ENCODE data around the gene F8A2. TPM values are rescaled to one million over a fixed set of nuclear protein-coding genes. Genes with fewer than 3 reads are reported as not detected.
"Not testable (repeated sequence)": the region's sequence is repeated elsewhere in the genome, so short reads cannot be mapped to it uniquely, and the experiment has no call there.

The F8A2 gene
- not detected for total RNA-seq
- long read RNA-seq, result 0 reads

DNA sequence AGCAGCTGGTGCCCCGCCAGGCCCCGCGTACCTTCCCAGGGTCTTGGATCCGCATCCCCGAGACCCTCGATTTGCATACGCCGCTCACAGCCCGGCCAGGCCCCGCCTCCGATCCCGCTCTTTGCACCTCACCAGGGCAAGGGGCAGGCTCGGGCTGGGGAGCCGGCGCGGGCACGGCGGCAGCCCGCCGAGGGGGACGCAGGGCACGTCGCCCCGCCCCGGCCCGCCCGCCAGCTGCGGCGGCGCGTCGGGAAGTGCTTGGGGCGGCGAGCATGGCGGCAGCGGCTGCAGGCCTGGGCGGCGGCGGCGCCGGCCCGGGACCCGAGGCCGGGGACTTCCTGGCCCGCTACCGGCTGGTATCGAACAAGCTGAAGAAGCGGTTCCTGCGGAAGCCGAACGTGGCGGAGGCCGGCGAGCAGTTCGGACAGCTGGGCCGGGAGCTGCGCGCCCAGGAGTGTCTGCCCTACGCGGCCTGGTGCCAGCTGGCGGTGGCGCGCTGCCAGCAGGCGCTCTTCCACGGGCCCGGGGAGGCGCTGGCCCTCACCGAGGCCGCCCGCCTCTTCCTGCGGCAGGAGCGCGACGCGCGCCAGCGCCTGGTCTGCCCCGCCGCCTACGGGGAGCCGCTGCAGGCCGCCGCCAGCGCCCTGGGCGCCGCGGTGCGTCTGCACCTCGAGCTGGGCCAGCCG is at the start of gene F8A2:
Gene F8A2, plus strand, starts transcription at position 253 of the 686 bp plus-strand sequence. Its CDS starts 20 bp downstream, at position 273.
- DNase-seq (ENCODE audit: low spot score); intact Hi-C loops (cut with DNase I): not testable (repeated sequence)

GRCh38 chrX:155333544-155334100 is 48.3 kb upstream of the F8A2 start:
- no peak for DNase-seq (ENCODE audit: low spot score)
- intact Hi-C loops (cut with DNase I), result no loop called here

DNA sequence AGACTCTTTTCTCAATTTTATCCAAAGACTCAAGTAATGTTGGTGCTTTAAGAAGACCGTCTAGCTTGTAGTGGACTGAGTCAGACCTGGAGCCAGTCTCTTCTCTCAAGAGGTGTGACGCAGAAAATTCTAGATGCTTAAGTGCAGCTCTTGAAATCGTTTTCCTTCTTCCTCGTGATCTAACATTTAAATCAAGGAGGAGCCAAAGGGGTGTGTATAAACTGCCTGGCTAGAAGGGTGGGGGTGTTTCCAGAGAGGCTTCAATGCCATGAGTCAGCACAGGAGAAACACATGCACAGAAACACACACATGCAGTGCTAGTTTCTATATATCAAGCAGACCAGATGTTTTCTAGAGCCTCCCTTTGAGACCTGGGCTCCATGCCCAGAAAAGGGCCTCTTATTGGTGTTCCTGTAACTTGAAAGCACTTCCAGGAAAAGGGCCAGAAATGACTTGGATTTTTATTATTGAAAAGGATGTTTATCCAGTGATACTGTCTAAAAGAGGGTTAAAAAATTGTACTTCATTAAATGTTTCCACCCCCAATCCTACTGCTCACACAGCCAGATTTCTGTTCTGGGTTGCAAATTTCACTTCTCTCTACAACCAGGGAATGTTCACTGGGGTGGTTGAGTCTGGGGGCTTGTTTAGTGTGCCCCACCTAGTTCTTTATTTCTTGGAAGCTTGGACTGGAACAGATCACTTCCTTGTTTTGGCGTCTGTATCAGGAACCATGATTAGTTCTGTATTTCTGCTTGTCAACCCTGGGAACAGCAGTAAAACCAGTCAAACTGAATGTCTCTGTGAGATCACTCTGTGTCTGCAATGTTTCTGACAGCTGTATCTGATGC is 47.2 kb upstream of the F8A2 start, which contains the start of gene CLIC2:
Gene CLIC2, minus strand, starts transcription at position 129 of the 851 bp plus-strand sequence. CDS start 187 bp downstream, outside the sequence.
- intact Hi-C loops (cut with DNase I), result no loop called here
- no peak for DNase-seq (ENCODE audit: low spot score)

DNA sequence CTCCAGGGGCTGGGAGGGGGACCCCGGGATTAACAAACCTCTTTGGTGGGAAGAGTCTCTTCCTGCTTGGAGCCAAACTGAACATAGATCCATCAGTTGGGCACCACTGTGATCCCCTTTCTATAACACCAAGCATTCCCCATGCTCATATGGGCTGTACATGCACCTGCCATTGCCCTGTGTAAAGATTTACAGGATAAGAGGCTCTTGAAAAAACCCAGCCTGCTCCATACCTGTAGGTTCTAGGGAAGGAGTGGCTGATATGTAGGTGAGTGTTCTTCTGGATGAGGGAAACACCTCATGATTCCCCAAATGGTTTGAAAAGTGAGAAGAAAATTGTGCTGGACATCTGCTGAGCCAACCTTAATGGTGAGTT is 46.6 kb upstream of the F8A2 start:
- intact Hi-C loops (cut with DNase I), result not testable (repeated sequence)

GRCh38 chrX:155345689-155346088 is 36.2 kb upstream of the F8A2 start:
- DNase-seq (ENCODE audit: low spot score); intact Hi-C loops (cut with DNase I): not testable (repeated sequence)

More for the DNA sequence above, 46.6 kb upstream of the F8A2 start:
- DNase-seq (ENCODE audit: low spot score), result not testable (repeated sequence)

DNA sequence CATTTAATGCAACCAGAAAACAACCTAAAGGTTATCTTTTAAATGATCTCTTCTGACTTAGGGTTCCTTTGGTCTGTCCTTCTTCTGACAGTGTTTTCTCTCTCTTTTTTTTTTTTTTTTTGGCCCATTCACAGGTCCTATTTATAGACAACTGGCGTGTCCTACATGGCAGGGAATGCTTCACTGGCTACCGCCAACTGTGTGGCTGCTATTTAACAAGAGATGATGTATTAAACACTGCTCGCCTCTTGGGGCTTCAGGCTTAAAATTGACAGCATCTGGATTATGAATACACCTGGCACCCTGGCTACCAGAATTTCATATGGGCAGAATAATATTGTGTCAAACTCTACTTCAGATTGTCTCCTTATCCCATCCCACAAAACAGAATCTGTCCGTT is 32.4 kb upstream of the F8A2 start:
- intact Hi-C loops (cut with DNase I), result not testable (repeated sequence)

GRCh38 chrX:155363712-155364111 is 18.2 kb upstream of the F8A2 start:
- DNase-seq (ENCODE audit: low spot score); intact Hi-C loops (cut with DNase I): not testable (repeated sequence)

More for the DNA sequence above, 32.4 kb upstream of the F8A2 start:
- not testable (repeated sequence) for DNase-seq (ENCODE audit: low spot score)

- DNase-seq (ENCODE audit: low spot score); intact Hi-C loops (cut with DNase I): not testable (repeated sequence)
Observed at GRCh38 chrX:155373777-155374458, 8.0 kb upstream of the F8A2 start.

DNA sequence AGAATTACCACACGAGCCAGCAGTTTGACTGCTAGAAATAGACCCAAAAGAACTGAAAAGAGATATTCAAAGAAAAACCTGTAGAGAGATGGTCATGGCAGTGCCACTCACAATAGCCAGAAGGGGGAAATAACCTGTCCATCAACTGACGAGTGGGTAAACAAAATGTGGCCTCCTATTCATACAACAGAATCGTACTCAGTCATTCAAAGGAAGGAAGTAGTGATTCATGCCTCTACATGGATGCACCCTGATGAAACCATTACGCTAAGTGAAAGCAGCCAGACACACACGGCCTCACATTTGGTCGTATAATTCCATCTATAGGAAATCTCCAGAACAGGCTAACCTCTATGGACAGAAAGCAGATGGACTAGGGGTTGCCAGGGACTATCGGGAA is 2.1 kb upstream of the F8A2 start:
- intact Hi-C loops (cut with DNase I); DNase-seq (ENCODE audit: low spot score): not testable (repeated sequence)

GRCh38 chrX:155382529-155382967 is 653 bp downstream of the F8A2 start:
- intact Hi-C loops (cut with DNase I); DNase-seq (ENCODE audit: low spot score): not testable (repeated sequence)

DNA sequence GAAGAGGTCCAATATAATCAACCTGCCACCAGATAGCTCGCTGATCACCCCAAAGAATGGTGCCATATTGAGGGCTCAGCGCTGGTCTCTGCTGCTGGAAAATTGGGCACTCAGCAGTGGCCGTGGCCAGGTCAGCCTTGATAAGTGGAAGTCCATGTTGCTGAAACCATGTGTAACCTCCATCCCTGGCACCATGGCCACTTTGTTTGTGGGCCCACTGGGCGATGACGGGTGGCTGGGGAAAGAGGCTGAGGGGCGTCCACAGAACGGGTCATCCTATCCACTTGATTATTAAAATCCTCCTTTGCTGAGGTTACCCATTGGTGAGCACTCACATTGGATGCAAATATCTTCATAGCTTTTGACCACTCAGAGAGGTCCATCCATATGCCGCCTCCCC is 7.7 kb downstream of the F8A2 start:
- DNase-seq (ENCODE audit: low spot score), result no peak

GRCh38 chrX:155394747-155395276 is 12.9 kb downstream of the F8A2 start:
- DNase-seq (ENCODE audit: low spot score); intact Hi-C loops (cut with DNase I): not testable (repeated sequence)

More for the DNA sequence above, 7.7 kb downstream of the F8A2 start:
- intact Hi-C loops (cut with DNase I), result no loop called here

DNA sequence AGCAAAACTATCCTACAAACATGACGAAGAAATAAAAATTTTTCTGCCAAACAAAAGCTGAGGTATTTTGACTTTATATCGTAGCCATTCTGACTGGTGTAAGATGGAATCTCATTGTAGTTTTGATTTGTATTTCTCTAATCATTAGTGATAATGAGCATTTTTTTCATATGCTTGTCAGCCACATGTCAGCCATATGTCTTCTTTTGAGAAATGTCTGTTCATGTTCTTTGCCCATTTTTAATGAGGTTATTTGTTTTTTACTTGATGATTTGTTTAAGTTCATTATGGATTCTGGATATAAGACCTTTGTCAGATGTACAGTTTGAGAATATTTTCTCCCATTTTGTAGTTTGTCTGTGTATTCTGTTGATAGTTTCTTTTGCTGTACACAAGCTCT is 24.5 kb downstream of the F8A2 start:
- intact Hi-C loops (cut with DNase I), result no loop called here
- no peak for DNase-seq (ENCODE audit: low spot score)

GRCh38 chrX:155417769-155418168 is 35.9 kb downstream of the F8A2 start:
- intact Hi-C loops (cut with DNase I), result no loop called here
- DNase-seq (ENCODE audit: low spot score), result no peak

Small RNAs within 50 kb of the gene (microRNA-seq; reads per million reads assigned to microRNA genes)
- gene MIR1184-2, result not detected

Other genes starting within 250 kb of the F8A2 start
- 62.9 TPM for gene VBP1, start 165.6 kb upstream of the F8A2 start, total RNA-seq
- 0.35 TPM for gene RAB39B, start 117.6 kb upstream of the F8A2 start, total RNA-seq
- 13.4 TPM for gene CLIC2, start 47.5 kb upstream of the F8A2 start, total RNA-seq
- 0.19 TPM for gene F8A3, start 76.5 kb downstream of the F8A2 start, total RNA-seq
- 1.00 TPM for gene SPRY3, start 230.5 kb downstream of the F8A2 start, total RNA-seq
- gene TMLHE, start 230.9 kb downstream of the F8A2 start, total RNA-seq, result 33.0 TPM